GM13976 (cell line): Measurements from ENCODE around the gene ASXL3.
A peak's percentile ranks its signal among the peaks of the same experiment; 100 is the strongest.

Experiments used
- DNase-seq: peaks from one replicate; pipeline ENCODE4 v3.0.0; 2012; ENCODE audit warnings: low spot score
- CTCF ChIP-seq: IDR thresholded peaks from 2 replicates; pipeline ENCODE4 v1.5.1; 2012; ENCODE audit warnings: borderline replicate concordance, mild to moderate bottlenecking; ENCODE audit not compliant: insufficient read depth; ENCODE audit errors: extremely low read depth, missing control alignments, control extremely low read depth
- in situ Hi-C: fragments of 300-500 bp; cut with MboI; formaldehyde crosslinking; loops from one replicate; pipeline ENCODE4 v1.12.0; 2022; ENCODE audit warnings: low sequenced_read_pairs, mixed read lengths, inconsistent platforms; ENCODE audit not compliant: unreplicated experiment

ASXL3 gene

GRCh38 chr18:33755391-33755790, 177.4 kb downstream of the ASXL3 start:
- TF ChIP-seq CTCF = no peak
- no peak for DNase-seq
- in situ Hi-C loops = no loop called here

GRCh38 chr18:33755931-33756560, 178.0 kb downstream of the ASXL3 start:
- no peak for DNase-seq
- in situ Hi-C loops = no loop called here
- TF ChIP-seq CTCF = no peak

GRCh38 chr18:33757037-33757436, 179.0 kb downstream of the ASXL3 start:
- no peak for TF ChIP-seq CTCF
- in situ Hi-C loops = no loop called here

GRCh38 chr18:33761363-33761762, 183.3 kb downstream of the ASXL3 start:
- in situ Hi-C loops = no loop called here
- no peak for DNase-seq
- peak; percentile 35 for TF ChIP-seq CTCF

More at GRCh38 chr18:33757037-33757436, 179.0 kb downstream of the ASXL3 start:
- no peak for DNase-seq

GRCh38 chr18:33781429-33781828, 203.4 kb downstream of the ASXL3 start:
- DNase-seq = no peak
- in situ Hi-C loops = no loop called here
- no peak for TF ChIP-seq CTCF
